ENCODE data around the gene TMEM63C. TPM values are rescaled to one million over a fixed set of nuclear protein-coding genes. Genes with fewer than 3 reads are reported as not detected.
A peak's percentile ranks its signal among the peaks of the same experiment; 100 is the strongest.

The TMEM63C gene
- 10 to 100 TPM; 21.2 to 40.8 (median 34.9) TPM for total RNA-seq
- long read RNA-seq, donor 1, partial matches to known transcripts, result 0 of 1 reads
- long read RNA-seq, donor 1, other reads (novel, unspliced or antisense), result 0 of 1 reads
- long read RNA-seq, donor 2, partial matches to known transcripts, result 0 of 2 reads
- long read RNA-seq, donor 2, other reads (novel, unspliced or antisense), result 2 of 2 reads

- intact Hi-C loops (cut with DNase I, micrococcal nuclease), result no loop called here
- no peak for TF ChIP-seq CTCF (IDR thresholded peaks at IDR 0.05)
- Histone ChIP-seq H3K36me3 (ENCODE audit: low read depth) (no peaks in the 10 kb centered on the region), H3K4me1 (ENCODE audit: low read depth) (peaks cover 35% of the 10 kb centered on the region), H3K9me3 (no peaks in the 10 kb centered on the region), H3K4me3 (peak within 1 kb of the TSS; percentile 32)
- DNase-seq (peak; percentile 73 to 85 (median 79)), ATAC-seq (peak; percentile 86)
Observed at GRCh38 chr14:77181603-77182437, at the start of gene TMEM63C. Gene TMEM63C (plus strand): TSS chr14:77181798. CDS start chr14:77218814, 37,016 bp downstream.

- Histone ChIP-seq H3K36me3 (ENCODE audit: low read depth) (no peaks in the 10 kb centered on the region), H3K9me3 (no peaks in the 10 kb centered on the region), H3K4me1 (ENCODE audit: low read depth) (no peaks in the 10 kb centered on the region), H3K4me3 (no peak overlapping the region)
- no peak for TF ChIP-seq CTCF (IDR thresholded peaks at IDR 0.05)
- ATAC-seq, result no peak
- no peak for DNase-seq
- intact Hi-C loops (cut with DNase I, micrococcal nuclease), result no loop called here
Observed at GRCh38 chr14:77131871-77132486, 49.6 kb upstream of the TMEM63C start.

GRCh38 chr14:77133720-77134338 lies 47.8 kb upstream of the TMEM63C start:
- no peaks in the 10 kb centered on the region for H3K9me3 ChIP-seq
- intact Hi-C loops (cut with DNase I, micrococcal nuclease), result no loop called here
- H3K4me3 ChIP-seq, result no peak overlapping the region
- no peaks in the 10 kb centered on the region for H3K36me3 ChIP-seq (ENCODE audit: low read depth)
- DNase-seq (peak in 2 of 3 donors; percentile 63 to 76), ATAC-seq (peak; percentile 79)
- TF ChIP-seq CTCF (IDR thresholded peaks at IDR 0.05), result no peak
- no peaks in the 10 kb centered on the region for H3K4me1 ChIP-seq (ENCODE audit: low read depth)

- intact Hi-C loops (cut with DNase I, micrococcal nuclease), result no loop called here
- no peak for ATAC-seq
- no peak for DNase-seq
- Histone ChIP-seq H3K36me3 (ENCODE audit: low read depth) (no peaks in the 10 kb centered on the region), H3K4me3 (no peak overlapping the region), H3K4me1 (ENCODE audit: low read depth) (peaks cover 8% of the 10 kb centered on the region), H3K9me3 (no peaks in the 10 kb centered on the region)
- no peak for TF ChIP-seq CTCF (IDR thresholded peaks at IDR 0.05)
Observed at GRCh38 chr14:77139022-77139421, 42.6 kb upstream of the TMEM63C start.

GRCh38 chr14:77139540-77140358 lies 41.8 kb upstream of the TMEM63C start:
- H3K36me3 ChIP-seq (ENCODE audit: low read depth), result no peaks in the 10 kb centered on the region
- peak in 2 of 3 donors; percentile 41 to 47 for DNase-seq
- peak; percentile 64 for ATAC-seq
- intact Hi-C loops (cut with DNase I, micrococcal nuclease), result no loop called here
- no peaks in the 10 kb centered on the region for H3K9me3 ChIP-seq
- no peak overlapping the region for H3K4me3 ChIP-seq
- peaks cover 8% of the 10 kb centered on the region for H3K4me1 ChIP-seq (ENCODE audit: low read depth)
- no peak for TF ChIP-seq CTCF (IDR thresholded peaks at IDR 0.05)

Measured in mucosa of descending colon (tissue), 3 donors.